C4-2B (cell line): Measurements from ENCODE around the gene EPHB2.

Source experiments
- ZFX ChIP-seq: fragments of 450-650 bp; IDR thresholded peaks from 2 replicates; pipeline ENCODE4 v1.6.1; 2017
- TF ChIP-seq, protein P1 (sequence below): fragments of 450-650 bp; conservative IDR thresholded peaks from 2 replicates; pipeline ENCODE4 v1.5.1; 2017; ENCODE audit warnings: mild to moderate bottlenecking

DNA sequence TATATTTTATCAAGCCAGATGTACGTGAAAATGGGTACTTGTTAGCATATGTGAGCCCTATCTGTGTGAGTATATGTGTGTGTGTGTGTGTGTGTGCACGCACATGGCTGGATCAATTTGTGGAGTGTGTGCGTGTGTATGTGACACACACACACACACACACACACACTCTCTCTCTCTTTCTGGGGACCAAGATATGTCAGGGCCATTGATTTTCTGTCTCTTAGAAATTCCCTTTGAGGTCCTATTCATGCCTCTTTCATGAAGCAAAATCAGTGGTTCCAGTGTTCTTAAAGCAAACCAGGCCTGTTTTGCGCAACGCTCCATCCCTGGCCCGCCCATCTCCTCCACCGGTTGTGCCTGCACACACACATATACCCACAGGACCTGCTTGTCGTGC lies 90.0 kb downstream of the EPHB2 start:
- TF ChIP-seq, protein P1, sequence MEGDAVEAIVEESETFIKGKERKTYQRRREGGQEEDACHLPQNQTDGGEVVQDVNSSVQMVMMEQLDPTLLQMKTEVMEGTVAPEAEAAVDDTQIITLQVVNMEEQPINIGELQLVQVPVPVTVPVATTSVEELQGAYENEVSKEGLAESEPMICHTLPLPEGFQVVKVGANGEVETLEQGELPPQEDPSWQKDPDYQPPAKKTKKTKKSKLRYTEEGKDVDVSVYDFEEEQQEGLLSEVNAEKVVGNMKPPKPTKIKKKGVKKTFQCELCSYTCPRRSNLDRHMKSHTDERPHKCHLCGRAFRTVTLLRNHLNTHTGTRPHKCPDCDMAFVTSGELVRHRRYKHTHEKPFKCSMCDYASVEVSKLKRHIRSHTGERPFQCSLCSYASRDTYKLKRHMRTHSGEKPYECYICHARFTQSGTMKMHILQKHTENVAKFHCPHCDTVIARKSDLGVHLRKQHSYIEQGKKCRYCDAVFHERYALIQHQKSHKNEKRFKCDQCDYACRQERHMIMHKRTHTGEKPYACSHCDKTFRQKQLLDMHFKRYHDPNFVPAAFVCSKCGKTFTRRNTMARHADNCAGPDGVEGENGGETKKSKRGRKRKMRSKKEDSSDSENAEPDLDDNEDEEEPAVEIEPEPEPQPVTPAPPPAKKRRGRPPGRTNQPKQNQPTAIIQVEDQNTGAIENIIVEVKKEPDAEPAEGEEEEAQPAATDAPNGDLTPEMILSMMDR, result no peak
- no peak for TF ChIP-seq ZFX
